DMS79 (cell line): Measurements from ENCODE around the gene DNASE2.
"Not testable (repeated sequence)": the region's sequence is repeated elsewhere in the genome, so short reads cannot be mapped to it uniquely, and the experiment has no call there.

Experiments
- DNase-seq: peaks from one replicate; lab custom pipeline; 2025; lab: John Stamatoyannopoulos, UW

The DNASE2 gene

GRCh38 chr19:12864143-12864542 is 17.1 kb downstream of the DNASE2 start:
- no peak for DNase-seq

DNA sequence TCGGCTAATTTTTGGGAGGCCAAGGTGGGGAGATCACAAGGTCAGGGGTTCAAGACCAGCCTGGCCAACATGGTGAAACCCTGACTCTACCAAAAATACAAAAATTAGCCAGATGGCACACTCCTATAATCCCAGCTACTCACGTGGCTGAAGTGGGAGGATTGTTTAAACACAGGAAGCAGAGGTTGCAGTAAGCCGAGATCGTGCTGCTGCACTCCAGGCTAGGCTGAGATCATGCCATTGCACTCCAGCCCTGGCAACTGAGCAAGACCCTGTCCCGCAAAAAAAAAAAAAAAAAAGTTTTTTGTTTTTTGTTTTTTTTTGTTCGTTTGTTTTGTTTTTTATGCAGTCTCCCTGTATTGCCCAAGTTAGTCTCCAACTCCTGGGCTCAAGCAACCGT is 21.7 kb downstream of the DNASE2 start:
- DNase-seq, result no peak

DNA sequence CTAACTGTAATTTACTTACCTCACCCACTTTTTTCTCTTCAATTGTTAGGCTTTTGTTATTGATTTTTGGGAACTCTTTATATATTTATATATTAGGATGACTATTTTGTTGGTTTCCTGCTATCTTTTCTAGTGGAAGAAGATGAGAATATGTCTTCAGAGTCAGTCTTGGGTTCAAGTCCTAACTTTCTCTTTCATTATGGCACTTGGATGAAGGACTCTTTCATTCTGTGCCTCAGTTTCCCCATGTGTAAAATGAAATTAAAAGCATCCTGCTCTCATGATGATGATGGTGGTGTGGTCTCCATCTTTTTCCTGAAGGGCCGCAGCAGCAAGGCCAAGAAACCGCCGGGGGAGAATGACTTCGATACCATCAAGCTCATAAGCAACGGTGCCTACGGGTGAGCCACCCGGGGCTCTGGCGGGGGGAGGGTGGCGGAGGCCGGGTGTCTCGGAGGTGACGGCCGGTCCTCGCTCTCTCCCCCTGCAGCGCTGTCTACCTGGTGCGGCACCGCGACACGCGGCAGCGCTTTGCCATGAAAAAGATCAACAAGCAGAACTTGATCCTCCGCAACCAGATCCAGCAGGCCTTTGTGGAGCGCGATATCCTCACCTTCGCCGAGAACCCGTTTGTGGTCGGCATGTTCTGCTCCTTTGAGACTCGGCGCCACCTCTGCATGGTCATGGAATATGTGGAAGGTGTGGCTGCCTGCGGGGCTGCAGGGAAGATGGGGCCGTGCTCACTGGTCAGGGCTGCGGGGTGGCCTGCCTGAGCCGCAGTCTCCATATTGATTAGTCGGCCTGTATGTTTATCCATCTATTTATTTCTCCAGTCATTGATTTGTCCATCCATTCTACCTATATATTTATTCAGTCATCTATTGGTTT is 23.0 kb downstream of the DNASE2 start:
- DNase-seq, result no peak

DNA sequence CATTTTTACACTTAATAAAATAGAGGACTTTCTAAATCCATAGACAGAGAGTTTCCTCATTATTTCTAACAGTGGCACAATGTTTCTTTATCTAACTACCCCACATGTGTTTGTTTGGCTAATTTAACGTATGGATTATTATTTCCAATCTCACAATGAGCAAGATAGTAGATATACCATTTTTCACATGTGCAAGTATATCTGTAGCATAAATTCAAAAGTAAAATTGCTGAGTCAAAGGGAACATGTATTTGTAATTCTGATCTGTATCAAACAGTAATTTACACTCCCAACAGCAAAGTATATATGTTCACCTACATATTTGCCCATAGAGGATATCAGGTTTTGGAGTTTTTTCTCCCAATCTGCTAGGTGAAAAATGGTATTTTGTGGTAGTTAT is 24.6 kb downstream of the DNASE2 start:
- DNase-seq, result no peak

GRCh38 chr19:12847159-12848139 is 33.8 kb downstream of the DNASE2 start:
- peak; percentile 71 for DNase-seq

- DNase-seq, result not testable (repeated sequence)
Observed at GRCh38 chr19:12846613-12847012, 34.6 kb downstream of the DNASE2 start.

DNA sequence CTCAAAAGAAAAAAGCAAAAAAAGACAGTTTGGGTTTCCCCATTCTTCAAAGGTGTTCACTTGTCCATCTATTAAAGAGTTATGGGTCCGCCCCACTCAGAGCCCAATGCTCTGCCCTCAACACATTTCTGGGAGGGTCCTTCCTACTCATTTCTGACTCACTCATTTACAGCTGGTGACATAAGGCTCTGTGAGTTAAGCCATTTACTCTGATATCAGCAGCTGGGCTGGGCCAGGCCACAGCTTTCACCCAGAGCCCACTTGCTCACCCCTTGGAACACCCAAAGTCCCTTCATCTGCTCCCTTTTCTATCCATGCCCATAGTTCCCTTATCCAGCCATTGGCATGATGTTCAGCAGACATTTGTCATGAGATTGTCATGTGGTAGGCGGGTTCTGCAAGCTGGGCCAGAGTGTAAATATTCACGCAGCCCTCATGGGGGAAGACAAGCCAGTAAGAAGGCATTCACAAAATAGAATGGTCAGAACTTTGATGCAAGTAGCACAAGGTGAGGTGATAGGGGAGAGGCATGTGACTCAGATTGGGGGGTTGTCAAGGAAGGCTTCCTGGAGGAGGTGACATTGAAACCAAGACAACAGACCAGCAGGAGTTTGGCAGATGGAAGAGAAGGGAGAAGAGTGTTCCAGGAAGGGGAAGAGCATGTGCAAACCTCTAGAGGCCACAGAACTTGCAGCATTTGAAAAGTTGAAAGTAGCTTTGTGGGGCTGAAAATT is 37.1 kb downstream of the DNASE2 start:
- DNase-seq, result no peak

DNA sequence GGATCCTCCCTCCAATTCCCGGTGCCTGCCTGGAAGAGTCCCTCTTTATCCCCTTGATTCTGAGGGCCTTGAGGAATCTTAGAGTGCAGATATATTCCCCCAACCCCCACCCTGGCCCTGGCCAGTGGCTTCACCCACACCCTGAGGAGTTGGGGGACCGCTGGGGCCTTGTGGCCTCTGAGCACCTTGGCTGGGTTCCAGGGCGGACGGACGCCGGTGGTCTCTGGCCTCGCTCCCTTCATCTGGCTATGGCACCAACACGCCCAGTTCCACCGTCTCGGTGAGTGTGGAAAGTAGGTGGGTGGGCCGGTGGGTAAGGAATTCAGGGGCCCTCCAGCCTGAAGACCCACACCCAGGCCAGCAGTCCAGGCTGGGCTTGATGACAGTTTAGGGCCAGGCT is 37.9 kb downstream of the DNASE2 start:
- no peak for DNase-seq

GRCh38 chr19:12842511-12842910 is 38.7 kb downstream of the DNASE2 start:
- no peak for DNase-seq

- DNase-seq, result no peak
Observed at GRCh38 chr19:12841094-12841493, 40.2 kb downstream of the DNASE2 start.

DNA sequence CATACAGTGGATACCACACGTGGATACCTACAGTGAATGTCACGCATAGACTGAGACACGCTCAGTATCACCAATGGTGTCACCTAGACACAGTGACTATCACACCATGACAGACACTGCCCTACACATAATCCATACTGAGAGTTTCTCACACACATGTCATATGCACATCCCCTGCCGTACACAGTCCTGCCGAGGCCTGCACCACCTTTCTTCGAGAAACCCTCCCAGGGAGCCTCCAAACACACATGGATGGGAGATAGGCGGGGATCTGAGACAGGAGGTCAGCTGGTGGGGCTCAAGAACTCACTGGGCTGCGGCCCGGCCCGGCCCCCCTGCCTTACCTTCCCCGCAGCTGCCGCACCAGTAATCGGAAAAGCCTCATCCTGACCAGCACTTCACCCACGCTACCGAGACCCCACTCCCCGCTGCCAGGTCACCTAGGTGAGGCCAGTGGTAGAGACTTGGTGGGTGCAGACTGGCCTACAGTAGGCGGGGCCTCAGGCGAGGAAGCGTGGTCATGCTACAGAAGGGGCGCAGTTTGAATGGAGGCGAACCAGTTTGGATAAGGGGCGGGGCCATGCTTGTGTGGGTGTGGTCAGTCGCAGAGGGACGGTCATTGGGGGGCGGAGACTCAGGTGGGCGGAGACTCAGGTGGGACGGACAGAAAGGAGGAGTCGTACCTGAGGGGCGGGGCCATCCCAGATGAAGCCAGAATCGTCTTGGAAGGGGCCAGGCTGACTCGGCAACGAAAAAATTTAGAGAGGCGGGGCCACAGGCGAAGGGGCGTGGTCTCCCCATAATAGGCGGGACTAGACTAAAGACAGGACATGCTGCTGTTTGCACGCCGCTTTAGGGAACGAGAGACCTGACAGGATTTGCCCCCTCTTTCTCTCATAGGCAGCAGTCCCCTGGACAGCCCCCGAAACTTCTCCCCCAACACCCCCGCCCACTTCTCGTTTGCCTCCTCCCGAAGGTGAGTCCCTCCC is 40.9 kb downstream of the DNASE2 start:
- DNase-seq, result no peak

DNA sequence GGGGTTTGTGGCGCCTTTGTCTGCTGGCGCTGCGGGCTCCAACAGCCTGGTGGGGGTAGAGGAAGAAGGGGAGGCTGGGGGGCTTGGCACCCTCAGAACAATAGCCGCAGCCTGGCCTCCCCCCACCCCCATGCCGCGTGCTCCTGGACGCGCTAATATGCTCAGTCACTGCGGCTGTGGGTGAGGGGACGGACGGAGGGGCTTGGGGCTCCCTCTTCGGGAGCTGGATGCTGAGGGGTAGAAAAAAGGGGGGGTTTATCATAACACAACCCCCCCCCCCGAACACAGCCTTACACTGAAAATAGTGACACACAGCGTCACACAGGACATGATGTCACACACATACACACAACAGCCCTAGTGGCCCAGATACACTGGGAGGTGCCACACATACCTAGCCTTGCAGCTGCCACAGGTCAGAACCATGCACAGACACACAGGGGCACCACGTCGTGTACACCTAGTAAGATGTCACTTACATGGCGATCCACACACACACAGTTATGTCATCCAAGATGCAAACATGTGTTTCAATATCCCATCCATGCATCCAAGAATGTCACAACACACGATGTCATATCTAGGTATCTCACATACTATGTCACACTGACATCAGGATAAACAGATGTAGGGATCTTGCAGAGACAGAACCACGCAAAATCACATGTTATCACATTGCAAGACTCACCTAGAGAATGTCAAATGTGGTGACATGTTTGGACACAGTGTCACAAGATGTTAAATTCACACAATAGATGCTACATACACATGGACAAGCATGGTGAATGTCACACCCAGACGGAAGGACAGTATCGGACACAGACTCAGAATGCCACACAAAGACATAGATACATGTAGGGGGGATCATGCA is 42.1 kb downstream of the DNASE2 start:
- no peak for DNase-seq

DNA sequence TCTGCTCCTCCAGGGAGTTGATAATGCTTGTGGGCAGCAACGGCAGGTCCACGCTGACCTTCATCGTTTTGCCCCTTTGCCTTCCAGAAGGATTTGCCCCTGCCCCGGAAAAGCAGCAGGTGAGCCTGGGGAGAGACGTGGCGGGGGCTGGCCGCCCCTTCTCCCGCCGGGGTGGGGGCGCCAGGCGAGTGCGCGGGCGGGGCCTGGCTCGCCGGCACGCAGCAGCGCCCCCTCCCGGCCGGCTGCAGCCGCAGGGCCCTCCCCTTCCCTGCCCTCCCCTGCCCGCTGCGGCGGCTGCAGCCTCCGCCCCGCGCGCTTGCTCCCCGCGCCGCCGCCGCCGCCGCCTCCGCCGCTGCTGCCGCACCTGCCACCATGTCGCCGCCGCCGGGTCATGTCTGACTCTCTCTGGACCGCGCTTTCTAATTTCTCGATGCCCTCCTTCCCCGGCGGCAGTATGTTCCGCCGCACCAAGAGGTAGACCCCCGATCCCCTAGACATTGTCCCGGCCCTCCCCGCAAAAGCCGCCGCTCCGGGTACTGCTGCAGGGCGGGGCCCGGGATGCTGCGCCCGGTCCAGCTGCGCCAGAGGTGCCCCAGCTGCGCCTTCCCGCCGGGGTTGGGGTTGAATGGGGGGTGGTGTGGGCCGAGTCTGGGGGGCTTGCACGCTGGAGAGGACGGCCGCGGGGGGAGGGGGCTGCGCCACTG is 42.9 kb downstream of the DNASE2 start, which contains the start of gene MAST1:
TSS of gene MAST1 (plus strand) at position 334 of the 704 bp plus-strand sequence. CDS start at position 392, 58 bp downstream.
- DNase-seq, result no peak

- no peak for DNase-seq
Observed at GRCh38 chr19:12837225-12837624, 44.0 kb downstream of the DNASE2 start.

- DNase-seq, result no peak
Observed at GRCh38 chr19:12836529-12836863, 44.8 kb downstream of the DNASE2 start.

DNA sequence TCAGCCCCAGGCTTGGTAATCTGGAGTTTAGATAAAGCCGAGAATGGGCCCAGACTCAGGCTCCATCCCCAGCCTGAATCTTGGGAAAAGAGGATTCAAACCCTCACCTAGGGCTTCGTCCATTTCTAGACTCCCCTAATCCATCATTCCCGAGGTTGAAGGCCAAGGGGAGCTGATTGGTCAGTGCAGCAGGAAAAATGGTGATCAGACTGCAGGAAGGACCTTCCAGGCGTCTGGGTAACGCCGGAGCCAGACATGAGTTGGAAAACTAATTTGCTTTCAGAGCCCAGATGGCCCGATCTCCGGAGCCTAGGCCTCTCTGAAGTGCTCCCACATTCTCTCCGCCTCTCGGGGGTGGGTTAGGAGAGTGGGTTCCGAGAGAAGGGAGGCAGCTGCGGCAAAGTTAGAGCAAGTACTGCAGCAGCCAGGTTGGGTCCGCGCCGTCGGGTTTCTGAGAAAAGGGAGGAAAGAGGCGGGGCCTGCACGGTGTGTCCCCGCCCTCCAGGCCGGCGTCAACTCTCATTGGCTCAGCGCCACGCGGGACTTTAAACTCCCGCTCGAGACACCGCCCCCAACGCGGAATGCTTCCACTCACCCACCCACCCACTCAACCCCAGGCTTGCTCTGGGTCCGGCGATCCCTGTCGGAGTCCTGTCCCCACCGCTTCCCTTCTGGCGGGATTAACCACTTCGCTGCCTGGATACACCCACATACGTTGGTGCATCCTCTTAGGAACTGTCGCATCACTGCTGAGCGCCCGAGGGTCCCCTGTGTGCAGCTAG is 46.1 kb downstream of the DNASE2 start:
- DNase-seq, result no peak

DNA sequence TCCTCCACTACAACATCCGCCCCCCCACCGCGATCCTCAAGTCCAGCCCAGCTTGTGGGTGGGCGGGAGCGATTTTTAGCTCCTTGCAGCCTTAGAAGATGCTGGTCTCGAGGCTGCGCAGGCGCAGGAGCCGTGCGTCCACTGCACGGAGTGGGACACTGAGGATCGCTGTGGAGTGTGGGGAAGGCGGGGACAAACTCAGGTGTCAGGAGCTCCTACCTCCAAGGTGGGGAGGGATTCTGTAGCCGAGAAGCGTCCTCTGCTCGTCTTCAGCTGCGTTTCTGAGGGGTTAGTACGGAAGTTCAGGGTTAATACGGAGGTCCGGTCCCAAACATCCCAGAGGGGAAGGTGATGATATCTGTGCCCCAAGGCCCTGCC is 46.7 kb downstream of the DNASE2 start, which contains the start of gene RTBDN:
TSS of gene RTBDN (minus strand) at position 14 of the 378 bp plus-strand sequence. CDS start 4,600 bp downstream, outside the sequence.
- DNase-seq, result peak; percentile 26
